Measurements from ENCODE around the gene APEH.

The APEH gene

DNA sequence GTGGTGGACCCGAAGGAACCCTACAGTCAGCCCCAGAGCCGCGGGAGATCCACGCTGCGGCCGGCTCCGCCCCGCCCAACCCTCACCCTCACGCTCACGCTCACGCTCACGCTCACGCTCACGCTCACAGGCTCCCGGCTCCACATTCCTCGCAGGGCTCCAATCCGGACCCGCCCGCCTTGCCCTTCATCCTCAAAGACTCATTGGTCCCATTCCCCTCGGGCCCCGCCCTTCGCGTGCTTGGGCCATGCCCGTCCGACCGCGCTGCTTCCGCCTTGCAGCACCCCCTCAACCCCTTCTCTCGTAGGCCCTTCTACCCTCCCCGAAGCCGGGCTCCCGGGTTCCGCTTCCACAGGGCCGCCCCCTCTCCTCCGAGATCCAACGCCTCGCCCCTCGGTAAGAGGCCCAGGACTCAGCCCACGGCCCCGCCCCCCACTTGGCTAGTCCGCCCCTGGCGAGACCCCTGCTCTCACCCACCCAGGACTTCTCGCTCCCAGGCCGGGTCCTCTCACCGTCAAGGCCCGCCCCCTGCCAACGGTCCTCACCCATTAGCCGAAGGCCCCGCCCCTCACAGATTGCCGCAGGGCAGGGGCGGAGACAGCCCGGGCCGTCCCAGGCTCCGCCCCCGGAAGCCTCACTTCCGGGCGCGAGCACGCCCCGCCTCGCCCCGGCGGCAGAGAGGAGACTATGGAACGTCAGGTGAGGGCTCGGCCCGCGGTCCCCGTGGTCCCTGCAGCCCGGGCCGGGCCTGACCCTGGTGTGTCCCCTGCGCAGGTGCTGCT, at the start of gene APEH:
TSS of gene APEH (plus strand) at position 637 of the 782 bp plus-strand sequence. CDS start at position 688, 51 bp downstream.
- Histone ChIP-seq H3K36me3 (ENCODE audit: control insufficient read depth, insufficient read depth, low read length) (peaks cover 18% of the 10 kb centered on the region), H3K27me3 (ENCODE audit: control insufficient read depth, insufficient read depth, low read length) (peaks cover 7% of the 10 kb centered on the region), H3K4me3 (ENCODE audit: low read length) (peak within 1 kb of the TSS; percentile 64), H3K9me3 (ENCODE audit: control insufficient read depth, low read length) (no peaks in the 10 kb centered on the region), H3K4me1 (ENCODE audit: control insufficient read depth, insufficient read depth, low read length) (peaks cover 13% of the 10 kb centered on the region), H3K9ac (ENCODE audit: low read length) (peak within 1 kb of the TSS; percentile 76)

DNA sequence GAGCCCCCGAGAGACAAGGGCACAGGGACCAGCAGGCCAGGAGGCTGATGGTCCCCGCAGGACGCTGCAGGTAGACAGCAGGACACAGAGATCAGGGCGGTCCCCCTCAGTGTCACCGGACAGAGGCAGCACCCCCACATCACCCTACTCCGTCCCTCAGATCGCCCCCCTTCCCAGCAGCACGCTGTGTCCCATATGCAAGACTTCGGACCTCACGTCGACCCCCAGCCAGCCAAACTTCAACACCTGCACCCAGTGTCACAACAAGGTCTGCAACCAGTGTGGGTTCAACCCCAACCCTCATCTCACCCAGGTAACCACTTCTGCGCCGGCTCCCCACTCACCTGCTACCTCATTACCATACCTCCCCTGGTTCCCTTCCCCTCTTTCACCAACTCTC, 49.1 kb upstream of the APEH start:
- no peaks in the 10 kb centered on the region for H3K4me1 ChIP-seq (ENCODE audit: control insufficient read depth, insufficient read depth, low read length)
- no peaks in the 10 kb centered on the region for H3K9me3 ChIP-seq (ENCODE audit: control insufficient read depth, low read length)
- no peak overlapping the region for H3K4me3 ChIP-seq (ENCODE audit: low read length)
- H3K36me3 ChIP-seq (ENCODE audit: control insufficient read depth, insufficient read depth, low read length), result no peaks in the 10 kb centered on the region
- no peak overlapping the region for H3K9ac ChIP-seq (ENCODE audit: low read length)
- H3K27me3 ChIP-seq (ENCODE audit: control insufficient read depth, insufficient read depth, low read length), result no peaks in the 10 kb centered on the region

DNA sequence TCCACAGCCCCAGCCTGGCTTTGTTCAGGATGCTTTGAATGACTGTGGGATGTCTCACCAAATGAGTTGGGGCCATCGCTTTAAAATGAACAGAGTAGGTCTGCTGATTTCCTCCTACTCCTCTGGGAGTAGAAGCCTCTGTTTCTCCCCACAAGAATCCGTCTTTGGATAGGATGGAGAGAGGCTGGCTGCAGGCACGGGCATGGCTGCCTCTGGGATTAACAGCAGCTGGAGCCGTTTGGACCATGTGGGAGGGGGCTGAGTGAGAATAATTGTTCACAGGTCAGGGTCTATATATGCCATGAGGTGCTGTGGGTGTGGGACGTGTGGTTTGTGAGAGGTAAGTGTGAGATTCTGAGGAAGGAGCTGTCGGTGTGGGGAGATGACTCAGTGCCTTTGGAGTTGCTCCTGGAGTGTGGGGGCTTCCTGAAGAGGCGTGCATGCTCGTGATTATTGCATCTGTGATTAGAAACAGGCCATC, 48.0 kb upstream of the APEH start:
- no peaks in the 10 kb centered on the region for H3K9me3 ChIP-seq (ENCODE audit: control insufficient read depth, low read length)
- no peak overlapping the region for H3K9ac ChIP-seq (ENCODE audit: low read length)
- no peaks in the 10 kb centered on the region for H3K4me1 ChIP-seq (ENCODE audit: control insufficient read depth, insufficient read depth, low read length)
- no peak overlapping the region for H3K4me3 ChIP-seq (ENCODE audit: low read length)
- H3K36me3 ChIP-seq (ENCODE audit: control insufficient read depth, insufficient read depth, low read length), result no peaks in the 10 kb centered on the region
- no peaks in the 10 kb centered on the region for H3K27me3 ChIP-seq (ENCODE audit: control insufficient read depth, insufficient read depth, low read length)

DNA sequence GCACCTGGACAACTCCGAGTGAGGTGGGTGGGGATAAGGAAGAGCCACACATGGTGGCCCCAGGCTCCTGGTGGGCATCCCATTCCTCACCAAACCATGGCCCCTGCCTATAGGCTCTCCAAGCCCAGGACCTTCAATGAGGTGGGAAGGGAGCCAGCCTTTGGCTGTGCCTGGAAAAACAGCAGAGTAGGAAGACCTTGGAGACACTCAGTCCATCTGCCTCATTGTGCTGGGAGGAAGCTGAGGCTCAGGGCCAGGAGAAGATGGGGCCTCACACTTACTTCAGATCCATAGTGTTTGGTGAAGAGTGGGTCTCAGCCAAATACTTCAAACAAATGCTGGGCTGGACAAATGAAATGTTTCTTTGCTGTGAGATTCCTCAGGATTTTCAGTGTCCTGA, 47.4 kb upstream of the APEH start:
- Histone ChIP-seq H3K27me3 (ENCODE audit: control insufficient read depth, insufficient read depth, low read length) (no peaks in the 10 kb centered on the region), H3K4me1 (ENCODE audit: control insufficient read depth, insufficient read depth, low read length) (no peaks in the 10 kb centered on the region), H3K4me3 (ENCODE audit: low read length) (no peak overlapping the region), H3K9me3 (ENCODE audit: control insufficient read depth, low read length) (no peaks in the 10 kb centered on the region), H3K9ac (ENCODE audit: low read length) (no peak overlapping the region), H3K36me3 (ENCODE audit: control insufficient read depth, insufficient read depth, low read length) (no peaks in the 10 kb centered on the region)

DNA sequence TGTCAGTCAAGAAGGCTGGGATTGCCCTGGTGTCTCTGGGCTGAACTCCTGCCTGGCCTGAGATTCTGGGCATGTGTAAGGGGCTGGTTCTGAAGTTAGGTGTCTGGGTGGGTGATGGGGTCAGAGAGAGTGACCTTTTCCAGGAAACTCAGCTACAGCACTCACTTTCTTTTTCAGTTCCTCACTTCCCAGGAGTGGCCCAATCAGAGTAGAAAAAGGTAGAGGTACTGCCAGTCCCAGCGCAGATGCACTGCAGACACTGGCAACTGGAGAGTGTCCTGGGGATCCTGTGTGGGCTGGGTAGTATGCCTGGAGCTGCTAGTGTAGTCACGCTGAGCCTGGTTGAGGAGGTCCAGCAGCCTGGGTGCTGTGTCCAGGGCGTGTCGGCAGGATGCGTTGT, 46.5 kb upstream of the APEH start:
- no peaks in the 10 kb centered on the region for H3K36me3 ChIP-seq (ENCODE audit: control insufficient read depth, insufficient read depth, low read length)
- H3K4me3 ChIP-seq (ENCODE audit: low read length), result no peak overlapping the region
- no peaks in the 10 kb centered on the region for H3K9me3 ChIP-seq (ENCODE audit: control insufficient read depth, low read length)
- no peak overlapping the region for H3K9ac ChIP-seq (ENCODE audit: low read length)
- H3K4me1 ChIP-seq (ENCODE audit: control insufficient read depth, insufficient read depth, low read length), result no peaks in the 10 kb centered on the region
- no peaks in the 10 kb centered on the region for H3K27me3 ChIP-seq (ENCODE audit: control insufficient read depth, insufficient read depth, low read length)

DNA sequence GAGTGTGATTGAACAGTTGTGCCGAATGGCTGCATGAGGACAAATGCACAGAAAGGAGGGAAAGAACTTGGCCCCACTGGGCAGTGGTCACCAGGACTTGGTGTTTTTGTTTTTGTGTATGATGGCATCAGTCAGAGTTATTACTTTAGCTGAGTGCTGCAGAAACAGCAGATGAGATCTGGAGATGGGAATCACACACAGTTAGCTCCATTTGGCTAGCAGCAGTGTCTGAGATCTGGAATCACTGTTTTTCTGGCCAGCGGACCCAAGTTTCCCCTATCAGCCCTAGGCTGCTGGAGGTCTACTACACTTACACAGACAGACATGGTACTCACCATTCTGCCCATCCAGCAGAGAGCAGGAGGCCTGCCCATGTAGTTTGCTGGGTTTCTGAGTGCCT, 45.9 kb upstream of the APEH start:
- Histone ChIP-seq H3K36me3 (ENCODE audit: control insufficient read depth, insufficient read depth, low read length) (no peaks in the 10 kb centered on the region), H3K4me1 (ENCODE audit: control insufficient read depth, insufficient read depth, low read length) (no peaks in the 10 kb centered on the region), H3K4me3 (ENCODE audit: low read length) (no peak overlapping the region), H3K27me3 (ENCODE audit: control insufficient read depth, insufficient read depth, low read length) (no peaks in the 10 kb centered on the region), H3K9ac (ENCODE audit: low read length) (no peak overlapping the region), H3K9me3 (ENCODE audit: control insufficient read depth, low read length) (no peaks in the 10 kb centered on the region)

DNA sequence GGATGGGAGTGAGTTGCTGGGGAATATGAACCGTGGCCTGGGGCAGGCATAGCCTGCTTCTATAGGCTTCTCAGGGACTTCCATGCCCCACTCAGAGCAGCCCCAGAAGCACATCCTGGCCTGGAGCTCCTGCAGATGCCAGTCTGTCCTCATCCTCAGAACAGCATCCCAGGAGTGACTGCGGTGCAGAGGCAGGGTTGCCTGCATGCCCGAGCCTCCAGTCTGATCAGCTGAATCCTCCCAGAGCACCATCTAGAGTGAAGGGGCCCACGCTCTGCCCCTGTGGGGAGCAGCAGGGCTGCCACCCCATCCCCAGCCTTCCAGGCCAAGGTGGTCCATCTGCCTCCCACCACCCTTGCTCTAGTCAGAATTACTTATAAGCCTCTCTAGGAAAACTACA, 44.7 kb upstream of the APEH start:
- Histone ChIP-seq H3K27me3 (ENCODE audit: control insufficient read depth, insufficient read depth, low read length) (no peaks in the 10 kb centered on the region), H3K36me3 (ENCODE audit: control insufficient read depth, insufficient read depth, low read length) (no peaks in the 10 kb centered on the region), H3K9me3 (ENCODE audit: control insufficient read depth, low read length) (no peaks in the 10 kb centered on the region), H3K4me1 (ENCODE audit: control insufficient read depth, insufficient read depth, low read length) (no peaks in the 10 kb centered on the region), H3K4me3 (ENCODE audit: low read length) (no peak overlapping the region), H3K9ac (ENCODE audit: low read length) (no peak overlapping the region)

DNA sequence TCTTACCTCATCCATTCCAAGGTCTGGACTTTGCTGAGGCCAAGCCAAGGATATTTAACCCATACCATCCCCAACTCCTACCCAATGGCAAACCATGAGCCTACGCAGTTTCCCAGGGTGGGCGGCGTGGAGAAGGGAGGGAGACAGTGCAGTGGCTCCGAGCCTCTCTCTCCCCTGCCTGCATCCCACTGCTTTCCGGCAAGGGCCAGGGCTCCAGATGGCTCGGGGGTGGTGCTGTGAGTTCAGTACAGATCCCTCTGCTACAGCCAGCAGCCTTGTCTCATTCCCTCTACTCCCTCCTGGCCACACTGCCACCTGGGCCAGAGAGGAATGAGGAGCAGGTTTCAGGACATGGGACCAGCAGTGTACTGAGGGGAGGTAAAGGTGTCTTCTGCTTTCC, 44.3 kb upstream of the APEH start:
- Histone ChIP-seq H3K27me3 (ENCODE audit: control insufficient read depth, insufficient read depth, low read length) (no peaks in the 10 kb centered on the region), H3K9ac (ENCODE audit: low read length) (no peak overlapping the region)

DNA sequence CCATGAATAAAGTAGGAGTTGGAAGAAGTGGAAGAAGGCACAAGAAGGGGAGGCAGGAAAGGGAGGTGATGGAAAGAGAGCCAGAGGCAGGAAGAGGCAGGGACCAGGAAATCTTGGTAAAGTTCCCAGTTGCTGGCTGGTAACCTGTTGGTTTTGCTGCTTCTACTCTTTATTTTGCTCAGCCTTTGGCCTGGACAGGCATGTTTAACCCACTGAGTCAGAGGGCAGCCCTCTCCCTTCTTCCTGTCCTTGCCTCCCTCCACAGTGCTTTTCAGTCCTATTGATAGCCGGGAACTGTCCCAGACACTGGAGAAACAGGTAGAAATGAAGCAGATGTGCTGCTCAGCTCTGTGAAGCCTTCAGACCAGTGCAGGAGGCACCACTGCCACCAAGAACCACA, 43.4 kb upstream of the APEH start:
- no peak overlapping the region for H3K9ac ChIP-seq (ENCODE audit: low read length)
- H3K27me3 ChIP-seq (ENCODE audit: control insufficient read depth, insufficient read depth, low read length), result no peaks in the 10 kb centered on the region
- H3K9me3 ChIP-seq (ENCODE audit: control insufficient read depth, low read length), result no peaks in the 10 kb centered on the region
- no peaks in the 10 kb centered on the region for H3K4me1 ChIP-seq (ENCODE audit: control insufficient read depth, insufficient read depth, low read length)
- no peak overlapping the region for H3K4me3 ChIP-seq (ENCODE audit: low read length)
- no peaks in the 10 kb centered on the region for H3K36me3 ChIP-seq (ENCODE audit: control insufficient read depth, insufficient read depth, low read length)

More for the DNA sequence above, 44.3 kb upstream of the APEH start:
- H3K9me3 ChIP-seq (ENCODE audit: control insufficient read depth, low read length), result no peaks in the 10 kb centered on the region
- no peaks in the 10 kb centered on the region for H3K36me3 ChIP-seq (ENCODE audit: control insufficient read depth, insufficient read depth, low read length)
- no peaks in the 10 kb centered on the region for H3K4me1 ChIP-seq (ENCODE audit: control insufficient read depth, insufficient read depth, low read length)
- H3K4me3 ChIP-seq (ENCODE audit: low read length), result no peak overlapping the region

DNA sequence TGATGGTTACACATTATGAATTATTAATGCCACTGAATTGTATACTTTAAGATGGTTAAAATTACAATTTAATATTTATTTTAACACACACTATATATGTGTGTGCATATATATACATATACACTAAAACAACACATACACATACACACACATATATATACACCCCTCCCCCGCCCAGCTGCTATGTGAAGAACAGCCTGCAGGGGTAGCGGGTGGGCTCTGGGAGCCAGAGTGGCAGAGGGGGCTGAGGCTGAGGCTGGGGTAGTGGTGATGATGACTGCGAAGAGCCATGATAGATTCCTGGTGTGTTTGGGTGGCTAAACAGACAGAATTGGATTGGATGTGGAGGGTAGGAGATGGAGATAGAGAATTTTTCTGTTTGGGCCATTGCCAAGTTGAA, 39.4 kb upstream of the APEH start:
- H3K36me3 ChIP-seq (ENCODE audit: control insufficient read depth, insufficient read depth, low read length), result no peaks in the 10 kb centered on the region
- H3K4me1 ChIP-seq (ENCODE audit: control insufficient read depth, insufficient read depth, low read length), result no peaks in the 10 kb centered on the region

DNA sequence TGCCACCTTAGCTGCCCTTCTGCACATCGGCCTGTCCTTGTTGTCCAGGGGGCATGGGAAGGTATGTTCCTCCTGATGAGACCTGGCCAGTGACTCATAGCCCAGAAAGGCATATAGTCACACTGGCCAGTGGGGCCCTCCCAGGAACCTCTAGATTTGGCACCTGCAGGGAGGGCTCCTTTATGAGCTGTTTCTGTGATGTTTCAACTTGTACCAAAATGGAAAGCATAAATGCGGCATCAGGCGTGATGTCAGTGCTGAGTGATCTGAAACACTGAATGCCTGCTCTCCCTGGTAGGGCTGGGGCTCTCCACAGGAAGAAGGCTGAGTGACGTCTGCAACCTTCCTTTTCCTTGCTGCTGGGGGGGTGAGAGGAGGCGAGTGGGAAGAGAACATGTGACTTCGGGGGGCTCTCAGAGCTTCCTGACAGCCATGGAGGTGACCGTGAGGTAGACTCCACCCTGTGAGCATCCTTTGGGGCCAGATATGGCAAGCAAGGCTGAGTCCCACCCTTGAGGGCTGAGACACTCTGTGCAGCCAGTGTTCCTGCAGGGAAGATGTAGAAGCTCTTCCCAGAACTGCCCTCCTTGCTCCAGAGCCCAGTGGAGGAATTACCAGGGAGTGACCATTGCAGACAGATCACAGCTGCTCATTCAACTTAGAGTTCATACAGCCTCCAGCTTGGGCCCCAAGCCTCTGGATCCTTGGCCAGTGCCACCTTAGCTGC, 37.1 kb upstream of the APEH start:
- Histone ChIP-seq H3K4me3 (ENCODE audit: low read length) (no peak overlapping the region), H3K36me3 (ENCODE audit: control insufficient read depth, insufficient read depth, low read length) (no peaks in the 10 kb centered on the region), H3K27me3 (ENCODE audit: control insufficient read depth, insufficient read depth, low read length) (no peaks in the 10 kb centered on the region), H3K9me3 (ENCODE audit: control insufficient read depth, low read length) (no peaks in the 10 kb centered on the region), H3K4me1 (ENCODE audit: control insufficient read depth, insufficient read depth, low read length) (no peaks in the 10 kb centered on the region), H3K9ac (ENCODE audit: low read length) (no peak overlapping the region)

More for the DNA sequence above, 39.4 kb upstream of the APEH start:
- Histone ChIP-seq H3K4me3 (ENCODE audit: low read length) (no peak overlapping the region), H3K9ac (ENCODE audit: low read length) (no peak overlapping the region), H3K27me3 (ENCODE audit: control insufficient read depth, insufficient read depth, low read length) (no peaks in the 10 kb centered on the region), H3K9me3 (ENCODE audit: control insufficient read depth, low read length) (no peaks in the 10 kb centered on the region)

DNA sequence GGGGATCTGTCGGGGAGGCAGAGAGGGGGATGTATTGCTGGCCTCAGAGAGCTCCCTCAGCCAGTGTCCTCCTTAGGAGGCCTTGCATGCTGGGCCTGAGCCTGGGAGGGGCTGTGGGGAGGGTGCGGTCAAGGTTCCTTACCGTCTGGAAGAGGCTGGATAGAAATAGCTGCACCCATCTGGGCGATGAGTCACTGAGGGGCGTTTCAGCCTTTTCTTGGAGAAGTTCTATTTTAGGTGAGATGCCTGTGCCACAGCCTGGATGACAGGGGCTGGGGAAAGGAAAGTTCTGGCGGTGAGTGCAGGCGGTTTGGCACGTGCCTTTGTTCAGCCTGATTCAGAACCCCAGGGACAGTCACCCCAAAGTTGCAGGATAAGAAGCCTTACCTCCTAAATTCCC, 35.7 kb upstream of the APEH start:
- H3K4me3 ChIP-seq (ENCODE audit: low read length), result no peak overlapping the region
- no peaks in the 10 kb centered on the region for H3K9me3 ChIP-seq (ENCODE audit: control insufficient read depth, low read length)
- H3K36me3 ChIP-seq (ENCODE audit: control insufficient read depth, insufficient read depth, low read length), result no peaks in the 10 kb centered on the region
- no peaks in the 10 kb centered on the region for H3K4me1 ChIP-seq (ENCODE audit: control insufficient read depth, insufficient read depth, low read length)
- no peak overlapping the region for H3K9ac ChIP-seq (ENCODE audit: low read length)
- no peaks in the 10 kb centered on the region for H3K27me3 ChIP-seq (ENCODE audit: control insufficient read depth, insufficient read depth, low read length)
